Measurements from ENCODE around the gene ACP4.

The ACP4 gene

DNA sequence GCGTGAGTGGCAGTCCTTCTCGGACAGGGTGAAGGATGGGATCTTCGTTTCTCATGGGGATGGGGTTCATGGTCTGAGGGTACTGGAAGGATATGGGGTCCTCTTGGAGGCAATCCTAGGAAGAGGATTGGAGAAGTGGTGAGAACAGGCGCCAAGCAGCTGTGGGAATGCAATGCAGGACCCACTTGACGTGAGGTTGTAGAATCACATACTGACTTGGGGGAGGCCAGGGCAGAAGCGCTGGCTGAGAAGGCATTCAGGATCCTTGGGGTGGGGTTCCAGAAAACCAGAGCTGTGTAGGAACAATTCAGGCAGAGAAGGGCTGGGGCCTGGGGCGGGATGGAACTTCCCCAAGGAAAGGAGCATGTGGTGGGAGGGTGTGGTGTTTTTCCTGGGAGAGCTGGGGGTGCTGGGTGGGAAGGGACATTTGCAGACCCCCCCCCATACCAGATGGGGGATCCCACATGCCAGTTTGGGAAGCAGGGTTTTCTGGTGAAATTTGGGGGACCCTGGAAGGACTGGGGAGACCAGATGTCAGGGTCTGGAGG lies 32.5 kb downstream of the ACP4 start:
- DNase-seq (ENCODE audit: low spot score): no peak

GRCh38 chr19:50823389-50824042 lies 33.3 kb downstream of the ACP4 start, which contains the start of gene KLK1:
Gene KLK1, minus strand, starts transcription at chr19:50823787. Its CDS starts 39 bp downstream, at chr19:50823748.
- no peak for DNase-seq (ENCODE audit: low spot score)

DNA sequence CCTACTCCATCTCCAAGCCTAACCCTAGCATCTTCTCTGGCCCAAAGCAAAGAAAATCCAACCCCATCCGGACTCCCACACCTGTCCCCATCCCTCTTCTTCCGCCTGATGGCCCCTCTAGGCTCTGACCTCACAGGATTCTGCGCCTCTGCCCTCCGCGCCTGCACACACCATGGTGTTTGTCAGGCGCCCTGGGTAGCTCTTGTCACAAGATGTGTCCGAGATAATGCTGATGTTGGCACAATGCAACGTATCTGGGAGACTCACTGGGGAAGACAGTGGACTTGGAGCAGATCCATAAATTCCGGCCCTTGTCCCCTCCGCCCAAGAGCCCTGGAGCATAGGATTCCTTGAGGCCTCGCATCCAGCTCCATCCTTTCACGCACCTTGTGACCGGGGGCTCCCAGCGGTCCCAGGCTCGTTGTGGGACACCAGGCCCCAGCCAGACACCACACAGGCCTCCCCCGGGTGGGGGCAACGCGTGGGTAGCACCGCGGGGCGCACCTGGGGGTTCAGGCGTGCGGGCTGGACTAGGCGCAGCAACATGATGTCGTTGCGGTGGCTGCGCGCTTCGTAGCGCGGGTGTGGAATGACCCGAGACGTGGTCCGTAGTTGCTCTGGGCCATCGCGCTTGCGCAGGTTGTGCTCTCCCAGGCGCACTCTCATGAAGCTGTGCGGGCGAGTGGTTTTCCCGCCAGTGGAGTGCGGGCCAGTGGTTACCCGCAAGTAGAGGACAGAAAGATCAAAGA lies 36.5 kb downstream of the ACP4 start:
- no peak for DNase-seq (ENCODE audit: low spot score)

DNA sequence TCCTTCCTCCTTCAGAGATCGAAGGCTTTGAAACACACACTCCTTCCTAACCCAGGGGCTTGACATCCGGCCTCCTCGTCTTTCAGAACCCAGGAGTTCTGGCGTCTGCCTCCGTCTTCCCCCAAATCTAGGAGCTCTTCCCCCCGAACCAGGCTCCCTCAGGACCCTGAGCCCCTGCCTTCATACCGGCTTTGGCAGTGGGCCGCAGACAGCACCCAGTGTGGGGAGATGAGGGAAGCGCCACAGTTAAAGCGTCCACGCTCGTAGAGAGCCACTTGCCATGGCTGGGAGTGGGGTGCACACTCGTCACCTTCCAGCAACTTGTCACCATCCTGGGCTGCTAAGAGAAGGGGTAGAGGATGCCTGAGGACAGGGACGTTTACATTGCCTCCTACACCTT lies 37.3 kb downstream of the ACP4 start:
- no peak for DNase-seq (ENCODE audit: low spot score)

DNA sequence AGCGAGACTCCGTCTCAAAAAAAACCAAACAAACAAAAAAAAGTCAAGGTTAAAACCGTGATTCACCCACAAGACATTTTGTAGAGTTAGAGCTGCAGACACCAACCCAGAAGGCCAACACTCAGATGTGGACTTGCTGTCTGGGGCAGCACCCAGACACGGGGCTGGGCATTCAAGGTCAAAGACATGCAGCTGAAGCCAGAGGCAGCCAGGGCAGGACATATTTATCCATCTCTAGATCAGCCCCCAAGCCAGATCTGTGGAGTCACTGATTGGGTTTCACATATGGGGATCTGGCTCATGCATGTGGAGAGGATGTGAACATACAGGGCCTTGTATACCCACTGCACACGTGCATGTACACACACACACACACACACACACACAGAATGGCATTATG lies 39.6 kb downstream of the ACP4 start:
- no peak for DNase-seq (ENCODE audit: low spot score)

- DNase-seq (ENCODE audit: low spot score): no peak
Observed at GRCh38 chr19:50830266-50831025, 40.2 kb downstream of the ACP4 start.

- no peak for DNase-seq (ENCODE audit: low spot score)
Observed at GRCh38 chr19:50831026-50831396, 40.8 kb downstream of the ACP4 start.

DNA sequence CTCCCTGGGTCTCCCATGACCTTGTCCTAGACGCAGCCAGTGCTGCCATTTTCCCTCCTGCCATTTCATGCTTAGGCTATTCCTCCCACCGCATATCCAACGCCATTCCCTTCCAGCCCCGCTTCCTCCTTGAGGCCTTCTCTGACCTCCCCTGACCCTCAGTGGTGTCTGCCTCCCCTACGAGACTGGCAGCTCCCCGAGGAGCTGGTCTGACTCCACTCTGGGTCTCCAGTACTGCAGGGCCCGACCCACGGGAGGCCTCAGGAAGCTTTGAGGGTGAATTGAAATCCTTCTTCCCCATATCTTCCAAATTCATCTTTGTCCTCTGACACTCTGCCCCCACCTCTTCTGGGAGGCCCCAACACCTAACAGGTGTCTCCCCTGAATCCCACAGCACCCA lies 42.5 kb downstream of the ACP4 start:
- DNase-seq (ENCODE audit: low spot score): no peak

DNA sequence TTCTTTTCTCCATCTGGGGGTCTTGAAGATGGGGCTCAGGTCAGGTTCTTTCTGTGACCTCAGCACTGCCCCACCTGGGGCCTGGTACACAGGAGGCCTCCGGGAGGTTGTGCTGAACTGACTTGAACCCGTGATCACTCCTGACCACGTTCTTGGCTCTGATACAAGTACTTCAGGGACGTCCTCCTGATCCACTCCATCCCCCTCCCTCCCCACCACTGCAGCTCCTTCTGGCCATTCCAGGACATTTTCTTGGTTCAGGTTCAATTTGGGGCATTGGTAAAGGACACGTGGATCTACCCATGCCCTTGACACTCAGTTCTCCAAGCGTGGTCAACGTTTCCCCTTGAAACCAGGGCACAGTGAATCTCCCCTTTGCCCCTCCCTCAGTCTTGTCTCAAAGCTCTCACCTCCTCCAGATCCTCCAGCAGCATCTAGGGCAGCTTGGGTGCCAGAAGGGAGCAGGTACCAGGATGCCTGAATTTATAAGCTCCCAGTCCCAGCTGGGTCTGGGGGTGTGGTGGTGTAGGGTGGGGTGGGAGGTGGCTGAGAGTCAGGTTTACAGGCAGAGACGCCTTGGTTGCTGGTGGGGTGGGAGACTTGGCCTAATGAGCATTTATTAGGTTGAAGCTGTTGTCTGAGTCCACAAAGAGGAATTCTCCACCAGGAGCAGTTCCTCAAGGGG lies 43.0 kb downstream of the ACP4 start, which contains the start of gene KLK15:
KLK15 (minus strand) TSS at position 458 of the 685 bp plus-strand sequence. CDS start 2,082 bp downstream, outside the sequence.
- no peak for DNase-seq (ENCODE audit: low spot score)

- DNase-seq (ENCODE audit: low spot score): no peak
Observed at GRCh38 chr19:50833802-50834167, 43.6 kb downstream of the ACP4 start.

GRCh38 chr19:50835103-50835784 lies 45.0 kb downstream of the ACP4 start:
- no peak for DNase-seq (ENCODE audit: low spot score)

DNA sequence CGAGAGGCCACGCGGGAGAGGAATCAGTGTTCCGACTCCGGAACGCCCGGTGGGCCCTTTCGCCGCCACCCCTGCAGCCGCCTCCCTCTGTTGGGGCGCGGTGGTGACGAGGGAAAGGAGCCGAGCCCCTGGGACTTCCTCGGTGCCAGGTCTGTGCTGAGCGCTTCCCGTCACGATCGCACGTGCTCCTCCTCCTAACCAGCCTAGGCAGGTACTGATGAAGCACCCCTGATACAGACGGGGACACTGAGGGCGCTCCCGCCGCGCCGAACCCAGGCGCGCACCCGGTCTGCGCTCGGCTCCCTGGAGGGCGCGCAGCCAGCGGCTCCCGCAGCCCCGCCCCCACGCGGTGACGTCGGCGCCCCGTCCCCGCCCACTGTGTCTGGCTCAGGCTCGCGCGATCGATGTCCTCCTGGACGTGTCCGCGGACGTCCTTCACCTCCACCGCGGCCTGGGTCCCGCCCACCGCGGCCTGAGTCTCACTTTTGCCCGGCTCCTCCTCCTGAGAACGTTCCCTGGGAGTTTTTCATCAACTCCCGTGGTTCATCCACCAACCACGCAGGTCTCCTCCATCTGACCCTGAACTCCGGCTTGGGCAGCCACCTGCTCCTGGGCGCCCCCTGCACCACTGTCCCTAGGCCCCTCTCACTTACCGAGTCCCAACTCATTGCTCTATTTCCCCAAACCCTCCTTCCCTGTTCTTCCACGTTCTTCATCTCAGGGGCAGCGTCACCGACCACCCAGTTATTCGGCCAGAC lies 45.7 kb downstream of the ACP4 start:
- DNase-seq (ENCODE audit: low spot score): peak; percentile 67

GRCh38 chr19:50836543-50837195 lies 46.5 kb downstream of the ACP4 start:
- no peak for DNase-seq (ENCODE audit: low spot score)

GRCh38 chr19:50837300-50837699 lies 47.1 kb downstream of the ACP4 start:
- DNase-seq (ENCODE audit: low spot score): no peak

DNA sequence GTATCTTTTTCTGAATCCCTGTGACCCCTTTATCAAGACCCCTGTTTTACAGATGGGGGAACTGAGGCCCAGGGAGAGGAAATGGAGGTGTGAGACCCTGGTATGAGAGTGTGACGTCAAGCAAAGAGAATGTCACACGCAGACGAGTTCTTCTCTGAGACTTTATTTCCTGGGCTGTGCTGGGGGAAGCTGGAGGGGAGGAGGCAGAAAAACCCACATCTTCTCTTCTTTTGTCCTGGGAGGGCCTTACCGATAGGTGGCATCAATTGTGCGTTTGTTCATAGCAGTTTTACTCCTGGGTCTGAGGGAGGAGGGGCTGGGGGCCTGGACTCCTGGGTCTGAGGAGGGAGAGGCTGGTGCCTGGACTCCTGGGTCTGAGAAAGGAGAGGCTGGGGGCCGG lies 48.0 kb downstream of the ACP4 start:
- DNase-seq (ENCODE audit: low spot score): no peak

- DNase-seq (ENCODE audit: low spot score): no peak
Observed at GRCh38 chr19:50839712-50840655, 49.8 kb downstream of the ACP4 start.

DNA sequence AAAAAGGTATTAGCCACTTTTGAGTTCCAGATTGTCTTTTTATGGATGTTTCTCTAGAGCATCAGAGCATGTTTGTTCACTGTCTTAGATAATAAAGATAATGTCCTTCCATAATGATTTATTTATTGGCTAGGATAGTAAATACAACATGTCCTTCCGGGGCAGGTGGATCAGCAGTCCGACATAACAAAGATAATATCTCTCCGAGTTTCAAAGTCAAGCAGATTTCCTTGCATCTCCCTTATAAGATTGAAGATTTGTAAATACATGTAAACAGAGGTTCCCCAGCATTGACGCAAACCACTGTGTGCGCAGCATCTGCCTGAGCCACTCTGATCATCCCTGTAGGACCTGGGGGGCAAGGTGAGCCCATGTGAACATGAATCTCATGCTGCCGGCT lies 51.9 kb downstream of the ACP4 start:
- DNase-seq (ENCODE audit: low spot score): no peak

DNA sequence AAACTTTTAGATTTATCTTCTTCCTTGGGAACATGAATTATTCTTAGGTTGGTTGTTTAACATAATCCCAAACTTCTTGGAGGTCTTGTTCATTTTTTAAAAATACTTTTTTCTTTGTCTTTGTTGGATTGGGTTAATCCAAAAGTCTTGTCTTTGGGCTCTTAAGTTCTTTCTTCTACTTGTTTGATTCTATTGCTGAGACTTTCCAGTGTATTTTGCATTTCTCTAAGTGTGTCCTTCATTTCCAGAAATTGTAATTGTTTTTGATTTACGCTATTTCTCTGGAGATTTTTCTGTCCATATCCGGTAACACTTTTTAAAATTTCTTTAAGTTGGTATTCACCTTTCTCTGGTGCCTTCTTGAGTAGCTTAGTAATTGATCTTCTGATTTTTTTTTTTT lies 53.0 kb downstream of the ACP4 start:
- no peak for DNase-seq (ENCODE audit: low spot score)

DNA sequence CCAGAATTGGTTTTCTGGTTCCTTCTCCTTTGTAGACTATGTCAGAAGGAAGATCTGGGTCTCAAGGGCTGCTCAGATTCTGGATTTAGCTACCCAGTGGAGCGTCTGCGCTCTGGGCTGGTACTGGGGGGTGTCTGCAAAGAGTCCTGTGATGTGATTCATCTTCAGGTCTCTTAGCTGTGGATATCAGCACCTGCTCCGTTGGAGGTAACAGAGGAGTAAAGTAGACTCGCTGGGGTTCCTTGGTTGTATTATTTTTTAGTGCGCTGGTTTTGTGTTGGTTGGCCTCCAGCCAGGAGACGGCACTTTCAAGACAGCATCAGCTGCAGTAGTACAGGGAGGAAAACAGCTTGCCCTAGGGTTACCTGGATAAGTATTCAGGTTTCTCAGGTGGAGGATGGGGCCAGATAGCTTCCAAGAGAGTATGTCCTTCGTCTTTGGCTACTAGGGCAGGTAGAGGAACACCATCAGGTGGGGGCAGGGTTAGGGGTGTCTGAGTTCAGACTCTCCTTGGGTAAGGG lies 53.5 kb downstream of the ACP4 start:
- DNase-seq (ENCODE audit: low spot score): no peak
